AG10803 (cell line): ENCODE data around the gene GNG13.
"Not testable (repeated sequence)": the region's sequence is repeated elsewhere in the genome, so short reads cannot be mapped to it uniquely, and the experiment has no call there.

ENCODE experiments used
- DNase-seq: peaks from one replicate; pipeline ENCODE4 v3.0.0; 2010; ENCODE audit warnings: low read depth
- H3K4me3 ChIP-seq: 2 replicates; pipeline ENCODE4 v1.5.1; 2011; ENCODE audit warnings: mild to moderate bottlenecking, low read length, control low read depth
- CTCF ChIP-seq: conservative IDR thresholded peaks from 2 replicates; pipeline ENCODE4 v1.5.1; 2011; ENCODE audit warnings: mild to moderate bottlenecking, low read length, control low read depth, inconsistent platforms

GNG13 gene

GRCh38 chr16:760065-760464 lies 40.5 kb downstream of the GNG13 start:
- no peak overlapping the region for H3K4me3 ChIP-seq
- DNase-seq: no peak
- TF ChIP-seq CTCF: no peak

GRCh38 chr16:759110-759910 lies 41.2 kb downstream of the GNG13 start:
- H3K4me3 ChIP-seq: no peak overlapping the region
- TF ChIP-seq CTCF: no peak
- DNase-seq: no peak

- no peak overlapping the region for H3K4me3 ChIP-seq
- no peak for TF ChIP-seq CTCF
- DNase-seq: no peak
Measured at GRCh38 chr16:756428-756827, 44.1 kb downstream of the GNG13 start.

- no peak for TF ChIP-seq CTCF
- DNase-seq: no peak
- no peak overlapping the region for H3K4me3 ChIP-seq
Measured at GRCh38 chr16:754656-755055, 45.9 kb downstream of the GNG13 start.

GRCh38 chr16:754121-754607 lies 46.4 kb downstream of the GNG13 start:
- DNase-seq, H3K4me3 ChIP-seq: not testable (repeated sequence)

GRCh38 chr16:752007-752312 lies 48.6 kb downstream of the GNG13 start:
- no peak for TF ChIP-seq CTCF
- no peak for DNase-seq

GRCh38 chr16:751152-752006 lies 49.2 kb downstream of the GNG13 start:
- TF ChIP-seq CTCF: no peak
- no peak overlapping the region for H3K4me3 ChIP-seq
- no peak for DNase-seq

More at GRCh38 chr16:752007-752312, 48.6 kb downstream of the GNG13 start:
- no peak overlapping the region for H3K4me3 ChIP-seq
